ENCODE results near the gene LY6G6D.

Gene LY6G6D

DNA sequence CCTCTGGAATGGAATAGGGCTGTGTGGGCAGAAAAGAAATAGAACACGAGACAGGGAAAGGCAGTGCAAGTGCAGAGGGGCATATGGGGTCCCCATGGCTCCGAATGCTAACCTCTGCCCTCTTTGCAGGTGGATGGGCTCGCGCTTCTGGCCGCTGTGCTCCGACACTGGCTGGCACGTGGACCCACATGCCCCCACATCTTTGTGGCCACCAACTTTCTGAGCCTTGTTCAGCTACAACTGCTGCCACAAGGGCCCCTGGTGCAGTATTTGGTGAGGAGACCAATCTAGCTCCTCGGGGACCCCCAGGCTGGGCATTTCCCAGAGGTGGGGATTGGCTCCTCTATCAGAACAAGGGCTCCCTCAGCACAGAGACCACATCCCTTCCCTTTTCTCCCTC is 46.2 kb downstream of the LY6G6D start:
- no peak overlapping the region for H3K27ac ChIP-seq
- TF ChIP-seq, protein P1, sequence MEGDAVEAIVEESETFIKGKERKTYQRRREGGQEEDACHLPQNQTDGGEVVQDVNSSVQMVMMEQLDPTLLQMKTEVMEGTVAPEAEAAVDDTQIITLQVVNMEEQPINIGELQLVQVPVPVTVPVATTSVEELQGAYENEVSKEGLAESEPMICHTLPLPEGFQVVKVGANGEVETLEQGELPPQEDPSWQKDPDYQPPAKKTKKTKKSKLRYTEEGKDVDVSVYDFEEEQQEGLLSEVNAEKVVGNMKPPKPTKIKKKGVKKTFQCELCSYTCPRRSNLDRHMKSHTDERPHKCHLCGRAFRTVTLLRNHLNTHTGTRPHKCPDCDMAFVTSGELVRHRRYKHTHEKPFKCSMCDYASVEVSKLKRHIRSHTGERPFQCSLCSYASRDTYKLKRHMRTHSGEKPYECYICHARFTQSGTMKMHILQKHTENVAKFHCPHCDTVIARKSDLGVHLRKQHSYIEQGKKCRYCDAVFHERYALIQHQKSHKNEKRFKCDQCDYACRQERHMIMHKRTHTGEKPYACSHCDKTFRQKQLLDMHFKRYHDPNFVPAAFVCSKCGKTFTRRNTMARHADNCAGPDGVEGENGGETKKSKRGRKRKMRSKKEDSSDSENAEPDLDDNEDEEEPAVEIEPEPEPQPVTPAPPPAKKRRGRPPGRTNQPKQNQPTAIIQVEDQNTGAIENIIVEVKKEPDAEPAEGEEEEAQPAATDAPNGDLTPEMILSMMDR (conservative IDR thresholded peaks at IDR 0.05), result no peak; the same call in 1 of the 2 replicates

DNA sequence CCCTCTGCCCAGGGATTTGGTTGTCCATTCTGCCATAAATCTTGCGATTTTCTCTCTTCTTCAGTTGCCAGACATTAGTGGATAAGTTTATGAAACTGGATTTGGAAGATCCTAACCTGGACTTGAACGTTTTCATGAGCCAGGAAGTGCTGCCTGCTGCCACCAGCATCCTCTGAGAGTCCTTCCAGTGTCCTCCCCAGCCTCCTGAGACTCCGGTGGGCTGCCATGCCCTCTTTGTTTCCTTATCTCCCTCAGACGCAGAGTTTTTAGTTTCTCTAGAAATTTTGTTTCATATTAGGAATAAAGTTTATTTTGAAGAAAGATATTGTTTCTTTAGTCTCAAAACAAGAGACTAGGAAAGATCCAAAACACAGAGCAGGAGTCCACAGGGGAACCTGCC is 47.2 kb downstream of the LY6G6D start, which contains the start of gene SAPCD1:
Gene SAPCD1, plus strand, starts transcription at position 301 of the 400 bp plus-strand sequence. CDS start 399 bp downstream, outside the sequence.
- no peak within 1 kb of the TSS for H3K27ac ChIP-seq
- TF ChIP-seq, protein P1 (conservative IDR thresholded peaks at IDR 0.05), result no peak

DNA sequence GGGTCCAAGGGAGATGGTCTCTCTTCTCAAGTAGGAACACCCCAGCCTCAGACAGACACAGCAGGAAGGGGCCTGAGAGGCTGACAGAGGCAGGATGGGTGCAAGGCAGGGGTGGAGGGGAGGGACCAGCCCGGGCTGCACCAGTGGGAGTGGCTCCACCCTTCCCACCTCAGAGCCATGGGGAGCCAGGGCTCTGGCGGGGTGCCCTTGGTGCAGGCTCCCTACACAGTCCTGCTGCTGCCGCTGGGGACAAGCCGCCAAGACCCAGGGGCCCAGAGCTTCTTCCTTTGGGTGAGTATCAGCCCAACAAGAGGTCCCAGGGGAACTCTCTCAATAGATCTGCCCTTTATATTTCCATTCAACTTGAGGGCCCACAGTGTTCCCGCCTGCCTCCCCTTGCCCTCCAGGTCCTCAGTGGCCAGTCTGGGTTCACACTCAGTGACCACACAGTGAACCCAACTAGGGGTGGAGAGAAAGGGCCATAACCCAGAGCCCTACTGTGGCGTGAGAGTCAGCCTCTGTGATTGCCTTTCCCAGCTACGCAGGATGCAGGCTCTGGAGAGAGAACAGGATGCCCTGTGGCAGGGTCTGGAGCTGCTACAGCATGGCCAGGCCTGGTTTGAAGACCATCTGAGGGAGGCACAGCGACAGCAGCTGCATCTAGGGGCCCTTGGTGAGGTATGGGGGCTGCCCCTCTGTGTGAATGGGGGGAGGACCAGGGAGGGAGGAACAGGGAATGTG is 47.9 kb downstream of the LY6G6D start:
- H3K27ac ChIP-seq, result no peak overlapping the region
- TF ChIP-seq, protein P1 (conservative IDR thresholded peaks at IDR 0.05), result no peak

DNA sequence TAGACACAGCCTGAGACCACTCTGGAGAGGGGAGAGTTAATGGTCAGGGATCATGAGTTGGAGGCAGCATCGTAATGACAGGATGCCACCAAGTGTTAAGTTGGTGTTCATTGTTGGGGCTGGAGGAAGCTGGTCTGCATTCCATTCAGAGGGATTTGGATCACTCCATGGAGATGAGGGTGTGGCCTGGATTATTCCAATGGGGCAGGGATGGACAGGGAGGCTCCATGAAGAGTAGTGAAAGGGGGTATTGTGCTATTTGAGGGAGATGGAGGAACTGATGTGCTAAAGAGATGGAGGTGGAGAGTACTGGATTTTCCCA is 48.4 kb downstream of the LY6G6D start:
- TF ChIP-seq, protein P1 (conservative IDR thresholded peaks at IDR 0.05), result no peak
- H3K27ac ChIP-seq, result no peak overlapping the region

DNA sequence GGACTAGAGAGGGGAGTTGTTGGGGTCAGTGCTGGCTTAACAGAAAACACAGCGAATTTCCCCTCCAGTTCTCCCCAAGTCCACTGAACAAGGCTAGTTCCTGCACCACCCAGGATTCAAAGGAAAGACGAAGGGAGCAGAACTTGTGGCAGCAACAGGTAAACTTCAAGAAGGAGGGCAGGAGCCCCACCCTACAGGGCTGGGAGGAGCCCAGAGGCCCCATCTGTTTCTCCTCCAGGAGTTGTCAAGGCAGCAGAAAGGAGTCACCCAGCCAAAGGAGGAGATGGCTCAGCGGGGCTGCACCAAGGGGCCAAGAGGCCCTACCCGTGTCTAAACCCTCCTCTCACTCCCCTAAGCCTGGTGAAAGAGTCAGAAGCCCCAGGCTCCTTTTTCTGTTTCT is 49.0 kb downstream of the LY6G6D start:
- TF ChIP-seq, protein P1 (conservative IDR thresholded peaks at IDR 0.05), result no peak
- H3K27ac ChIP-seq, result no peak overlapping the region

DNA sequence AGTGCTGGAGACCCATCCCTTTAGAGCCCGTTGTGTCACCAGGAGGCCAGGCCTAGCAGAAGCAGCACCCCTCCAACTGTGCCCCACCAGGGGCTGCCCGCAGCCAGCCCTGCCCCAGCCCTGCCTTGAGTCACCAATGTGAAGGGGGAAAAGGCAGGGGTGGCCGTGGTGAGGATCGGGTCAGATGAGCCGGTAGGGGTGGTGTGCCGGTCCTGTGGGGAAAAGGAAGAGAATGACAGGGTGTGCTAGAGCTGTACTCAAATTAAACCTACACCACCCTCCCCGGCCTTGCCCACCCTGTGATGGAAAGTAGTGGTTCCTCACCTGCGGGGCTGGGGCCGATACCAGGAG is 50.4 kb downstream of the LY6G6D start:
- TF ChIP-seq, protein P1 (conservative IDR thresholded peaks at IDR 0.05), result no peak
- H3K27ac ChIP-seq, result no peak overlapping the region

DNA sequence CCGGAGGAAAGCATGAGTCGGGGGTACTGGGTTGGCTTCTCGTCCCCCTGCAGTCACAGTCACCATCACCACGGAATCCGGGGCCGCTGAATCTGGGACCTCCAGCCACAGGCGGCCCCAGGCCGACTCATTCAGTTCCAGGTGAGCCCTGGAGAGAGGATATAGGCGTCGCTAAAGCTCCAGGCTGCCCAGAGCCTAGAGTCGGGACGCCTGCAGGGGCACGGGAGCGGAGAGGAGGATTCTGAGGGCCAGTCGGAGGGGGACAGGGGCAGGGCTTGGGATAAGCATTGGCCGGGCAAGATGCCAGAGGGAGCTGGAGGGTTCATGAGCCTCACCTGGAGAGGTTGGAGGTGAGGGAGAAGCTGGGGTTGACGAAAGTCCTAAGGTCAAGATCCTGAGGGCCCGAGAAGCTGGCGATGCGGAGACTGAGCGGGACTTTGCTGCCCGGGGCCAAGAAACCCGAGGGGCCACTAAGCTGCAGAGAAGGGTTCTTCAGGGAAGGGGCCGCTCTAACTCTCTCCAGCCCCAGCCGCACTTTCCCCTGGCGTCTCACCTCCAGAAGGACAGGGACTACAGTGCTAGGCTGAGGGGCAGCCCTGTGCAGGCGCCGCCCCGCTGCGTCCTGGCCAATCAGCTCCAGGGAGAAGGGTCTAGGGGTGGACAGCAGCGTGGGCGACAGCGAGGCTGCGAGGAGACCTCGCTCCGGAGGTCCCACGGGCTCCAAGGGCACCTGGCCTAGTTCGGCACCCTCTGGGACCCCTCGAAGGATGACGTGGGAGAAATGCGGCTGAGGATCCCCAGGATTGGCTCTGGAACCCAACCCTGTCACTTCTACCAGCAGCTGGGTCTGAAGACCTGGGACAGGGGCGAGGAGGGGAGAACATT is 51.0 kb downstream of the LY6G6D start:
- TF ChIP-seq, protein P1 (conservative IDR thresholded peaks at IDR 0.05), result no peak
- no peak overlapping the region for H3K27ac ChIP-seq

Measured in VCaP (cell line).